Activated naive CD8-positive, alpha-beta T cell treated with anti-CD3 and anti-CD28 coated beads, Interleukin-2, amount 10 ng/mL, durations not matched to agents 7 days and 5 days (primary cell): ENCODE data around the gene CHRNA5. TPM values are rescaled to one million over a fixed set of nuclear protein-coding genes. Genes with fewer than 3 reads are reported as not detected.
A peak's percentile ranks its signal among the peaks of the same experiment; 100 is the strongest.

Experiments
- ATAC-seq: fragments of 150-1000 bp; cut with Tn5 transposase; one replicate; pipeline ENCODE4 v1.10.0; 2021; ENCODE audit warnings: low read depth, moderate library complexity
- POLR2A ChIA-PET: fragments of 350-600 bp; sonication (Branson Sonifier 250); formaldehyde crosslinking; loops from one replicate; lab custom pipeline; 2021; ENCODE audit warnings: antibody characterized with exemption; lab: Charles Lee
- DNase-seq: peaks from one replicate; pipeline ENCODE4 v3.0.0; 2021
- H3K27ac Mint-ChIP-seq: one replicate; pipeline ENCODE4 v1.8.0; 2022; ENCODE audit warnings: mild to moderate bottlenecking, mixed read lengths
- H3K27me3 Mint-ChIP-seq: one replicate; pipeline ENCODE4 v1.8.0; 2022; ENCODE audit warnings: mild to moderate bottlenecking, moderate library complexity, mixed read lengths
- H3K36me3 Mint-ChIP-seq: one replicate; pipeline ENCODE4 v1.8.0; 2021; ENCODE audit warnings: mild to moderate bottlenecking, mixed read lengths
- H3K4me1 Mint-ChIP-seq: one replicate; pipeline ENCODE4 v1.8.0; 2021; ENCODE audit warnings: mixed read lengths
- H3K4me3 Mint-ChIP-seq: one replicate; pipeline ENCODE4 v1.8.0; 2022; ENCODE audit warnings: mild to moderate bottlenecking, moderate library complexity, mixed read lengths
- H3K9me3 Mint-ChIP-seq: one replicate; pipeline ENCODE4 v1.8.0; 2021; ENCODE audit warnings: mixed read lengths
- total RNA-seq, 2 experiments: library from RNA; stranded (reverse); gene quantifications; one replicate each; pipeline ENCODE4 v1.2.3, GENCODE V29; 2021

The CHRNA5 gene
- total RNA-seq, 2 experiments from 2014 or later, result 1.2 to 2.2 TPM

DNA sequence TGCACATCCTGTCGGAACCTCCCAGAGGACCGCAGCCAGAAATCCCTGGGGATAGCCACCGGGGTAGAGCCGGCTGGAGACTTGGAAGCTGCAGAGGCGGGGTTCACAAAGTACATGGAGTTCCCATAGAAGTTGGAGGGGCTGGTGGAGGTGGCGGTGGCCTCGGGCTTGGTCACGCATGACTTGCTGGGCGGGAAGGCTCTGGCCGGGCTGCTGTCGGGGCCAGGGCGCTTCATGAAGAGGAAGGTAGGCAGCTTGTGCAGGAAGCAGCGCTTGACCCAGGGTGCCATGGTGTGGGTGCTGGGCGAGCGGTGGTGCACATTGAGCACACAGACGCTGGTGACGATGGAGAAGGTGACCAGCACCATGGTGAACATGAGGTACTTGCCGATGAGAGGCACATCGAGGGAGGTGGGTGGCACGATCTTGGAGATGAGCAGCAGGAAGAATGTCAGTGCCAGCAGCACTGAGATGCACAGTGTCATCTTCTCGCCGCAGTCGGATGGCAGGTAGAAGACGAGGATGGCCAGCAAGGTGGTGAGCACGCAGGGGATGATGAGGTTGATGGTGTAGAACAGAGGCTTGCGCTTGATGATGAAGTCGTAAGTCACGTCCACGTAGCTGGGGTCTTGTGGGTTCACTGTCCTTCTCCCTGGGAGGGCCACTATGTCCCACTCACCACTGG is 63.9 kb downstream of the CHRNA5 start:
- no peak for ATAC-seq
- no peaks in the 10 kb centered on the region for H3K4me1 Mint-ChIP-seq
- no peak overlapping the region for H3K4me3 Mint-ChIP-seq
- H3K27ac Mint-ChIP-seq, result no peak overlapping the region
- no peaks in the 10 kb centered on the region for H3K9me3 Mint-ChIP-seq
- peaks cover 16% of the 10 kb centered on the region for H3K27me3 Mint-ChIP-seq
- POLR2A ChIA-PET, result no interaction called here
- H3K36me3 Mint-ChIP-seq, result no peaks in the 10 kb centered on the region
- DNase-seq, result no peak

DNA sequence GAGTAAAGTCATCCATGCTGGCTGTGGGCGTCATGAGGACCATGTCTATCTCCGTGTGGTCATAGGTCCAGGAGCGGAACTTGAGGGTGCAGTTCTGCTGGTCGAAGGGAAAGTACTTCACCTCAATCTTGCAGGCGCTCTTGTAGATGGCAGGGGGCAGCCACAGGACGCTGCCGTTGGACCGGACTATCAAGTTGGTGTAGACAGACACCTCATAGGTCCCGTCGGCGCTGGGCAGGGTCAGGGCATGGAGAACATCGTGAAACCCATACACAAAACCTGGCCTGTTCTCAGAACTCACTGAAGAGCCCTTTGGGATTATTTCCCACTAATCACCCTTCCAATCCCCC is 64.4 kb downstream of the CHRNA5 start:
- ATAC-seq (no peak), DNase-seq (no peak)
- Mint-ChIP-seq H3K4me3 (no peak overlapping the region), H3K4me1 (no peaks in the 10 kb centered on the region), H3K27me3 (peaks cover 11% of the 10 kb centered on the region), H3K9me3 (no peaks in the 10 kb centered on the region), H3K27ac (no peak overlapping the region), H3K36me3 (no peaks in the 10 kb centered on the region)
- POLR2A ChIA-PET, result no interaction called here

DNA sequence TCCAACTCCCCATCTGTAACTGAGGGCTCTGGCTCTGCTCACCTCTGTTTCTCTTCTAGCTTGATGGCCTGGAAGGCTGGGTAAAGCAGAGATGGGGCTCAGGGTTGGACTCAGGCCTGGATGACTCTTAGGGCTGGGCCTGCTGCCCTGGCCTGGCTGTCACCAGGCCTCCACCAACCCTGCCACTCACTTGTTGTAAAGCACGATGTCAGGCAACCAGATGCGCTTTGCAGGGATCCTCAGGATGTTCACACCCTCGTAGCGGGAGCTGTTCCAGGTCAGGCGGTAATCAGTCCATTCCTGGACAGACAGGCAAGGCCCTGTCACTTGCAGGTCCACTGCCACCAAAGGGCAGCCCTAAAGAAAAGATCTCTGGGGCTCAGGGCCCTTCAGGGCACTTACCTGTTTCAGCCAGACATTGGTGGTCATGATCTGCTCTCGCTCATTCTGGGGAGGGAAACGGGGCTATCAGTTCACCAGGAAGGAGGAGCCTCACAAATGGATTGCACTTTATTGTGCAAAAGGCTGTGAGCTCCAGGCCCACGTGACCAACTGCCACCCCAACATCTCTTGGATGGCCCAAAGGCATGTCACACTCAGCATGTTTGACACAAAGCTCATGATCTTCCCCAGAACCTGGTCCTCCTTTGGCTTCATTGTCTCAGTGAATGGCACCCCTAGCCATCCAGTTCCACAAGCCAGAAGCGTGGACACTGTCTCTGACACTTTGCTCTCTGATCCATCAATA is 65.7 kb downstream of the CHRNA5 start:
- peaks cover 11% of the 10 kb centered on the region for H3K27me3 Mint-ChIP-seq
- ATAC-seq, result no peak
- POLR2A ChIA-PET, result no interaction called here
- H3K27ac Mint-ChIP-seq, result no peak overlapping the region
- H3K9me3 Mint-ChIP-seq, result no peaks in the 10 kb centered on the region
- no peak overlapping the region for H3K4me3 Mint-ChIP-seq
- no peaks in the 10 kb centered on the region for H3K36me3 Mint-ChIP-seq
- H3K4me1 Mint-ChIP-seq, result no peaks in the 10 kb centered on the region
- DNase-seq, result no peak

DNA sequence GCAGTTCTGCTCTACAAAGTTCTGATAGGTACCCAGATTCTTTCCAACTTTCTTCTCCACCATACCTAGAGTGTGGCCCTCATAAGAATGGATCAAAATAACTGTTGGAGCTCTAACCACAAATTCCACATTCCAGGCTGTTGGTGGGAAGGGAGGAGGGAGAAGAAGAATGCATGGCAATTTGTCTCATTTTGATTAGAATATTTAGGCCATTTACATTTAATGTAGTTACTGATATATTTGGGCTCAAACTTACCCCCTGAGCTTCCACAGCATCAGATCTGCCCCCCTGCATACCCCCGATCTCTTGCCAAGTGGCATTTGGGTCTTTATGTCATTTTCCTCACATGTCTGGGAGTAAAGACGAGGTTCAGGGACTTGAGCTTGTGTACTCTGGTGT is 68.0 kb downstream of the CHRNA5 start:
- ATAC-seq, result no peak
- no peaks in the 10 kb centered on the region for H3K4me1 Mint-ChIP-seq
- no peak overlapping the region for H3K4me3 Mint-ChIP-seq
- H3K27ac Mint-ChIP-seq, result no peak overlapping the region
- POLR2A ChIA-PET, result no interaction called here
- DNase-seq, result no peak
- H3K9me3 Mint-ChIP-seq, result no peaks in the 10 kb centered on the region
- no peaks in the 10 kb centered on the region for H3K36me3 Mint-ChIP-seq
- H3K27me3 Mint-ChIP-seq, result peaks cover 6% of the 10 kb centered on the region

DNA sequence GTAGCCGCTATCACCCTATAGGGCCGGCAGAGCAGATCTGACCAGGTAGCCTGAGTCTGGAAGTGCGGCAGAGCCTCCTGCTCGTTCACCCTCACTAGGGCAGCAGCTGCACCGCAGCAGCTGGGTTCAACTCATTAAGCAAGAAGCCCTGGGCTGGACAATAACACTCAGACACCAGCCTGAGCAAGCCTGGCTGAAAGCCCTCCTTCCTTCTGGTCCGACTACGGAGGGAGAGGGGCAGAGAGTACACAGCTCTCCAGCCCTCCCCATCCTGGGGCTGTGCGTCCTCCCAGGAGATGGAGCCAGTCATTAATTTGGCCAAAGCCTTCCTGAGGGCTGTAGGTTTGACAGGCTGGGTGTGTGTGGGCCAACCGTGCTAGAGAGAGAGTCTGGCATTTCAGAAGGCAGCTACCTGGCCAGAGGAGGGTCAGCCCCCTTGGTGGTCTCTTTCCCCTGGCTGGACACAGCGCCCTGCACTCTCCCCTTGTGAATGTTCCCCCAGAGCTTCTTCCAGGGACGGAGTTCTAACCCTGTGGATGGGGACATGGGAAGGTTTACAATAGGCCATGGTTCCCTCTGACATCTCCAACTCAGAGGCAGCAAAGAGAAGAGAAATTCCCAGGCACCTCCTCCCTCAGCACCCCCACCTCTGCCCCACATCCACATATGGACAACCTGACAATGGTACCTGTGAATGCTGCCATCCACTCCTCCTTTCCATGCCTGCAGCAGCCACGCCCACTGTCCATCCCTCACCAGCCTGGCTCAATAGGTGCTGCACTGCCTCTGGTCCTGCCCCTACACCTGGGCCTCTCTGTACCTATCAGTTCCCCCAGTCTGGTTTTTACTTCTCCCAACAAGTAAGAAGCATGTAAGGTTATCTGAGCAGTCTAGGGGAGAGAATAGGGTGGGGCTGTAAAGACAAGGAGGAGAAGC is 69.2 kb downstream of the CHRNA5 start:
- POLR2A ChIA-PET, result no interaction called here
- no peak overlapping the region for H3K4me3 Mint-ChIP-seq
- H3K36me3 Mint-ChIP-seq, result no peaks in the 10 kb centered on the region
- H3K9me3 Mint-ChIP-seq, result no peaks in the 10 kb centered on the region
- no peaks in the 10 kb centered on the region for H3K4me1 Mint-ChIP-seq
- no peak for ATAC-seq
- no peak for DNase-seq
- H3K27me3 Mint-ChIP-seq, result peaks cover 5% of the 10 kb centered on the region
- no peak overlapping the region for H3K27ac Mint-ChIP-seq

DNA sequence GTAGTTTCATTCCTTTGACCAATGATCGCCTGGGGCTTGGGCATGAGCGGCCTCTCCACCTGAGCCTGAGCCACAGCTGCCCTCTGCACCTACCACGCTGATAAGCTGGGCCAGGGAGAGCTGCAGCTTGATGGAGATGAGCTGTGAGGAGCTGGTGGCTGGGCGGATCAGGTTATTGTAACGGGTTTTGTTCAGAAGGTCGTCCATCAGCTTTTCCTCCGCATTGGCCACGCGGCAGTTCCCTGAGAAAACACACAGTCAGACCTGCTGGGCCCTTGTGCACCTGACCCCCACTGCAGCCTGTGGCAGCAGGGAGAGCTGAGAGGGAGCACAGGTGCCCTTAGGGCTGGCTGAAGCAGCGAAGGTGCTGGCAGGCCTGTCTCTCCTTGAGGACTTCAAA is 70.0 kb downstream of the CHRNA5 start:
- H3K36me3 Mint-ChIP-seq, result no peaks in the 10 kb centered on the region
- DNase-seq (no peak), ATAC-seq (no peak)
- no peaks in the 10 kb centered on the region for H3K9me3 Mint-ChIP-seq
- no peaks in the 10 kb centered on the region for H3K4me1 Mint-ChIP-seq
- POLR2A ChIA-PET, result no interaction called here
- no peak overlapping the region for H3K4me3 Mint-ChIP-seq
- peaks cover 7% of the 10 kb centered on the region for H3K27me3 Mint-ChIP-seq
- no peak overlapping the region for H3K27ac Mint-ChIP-seq

DNA sequence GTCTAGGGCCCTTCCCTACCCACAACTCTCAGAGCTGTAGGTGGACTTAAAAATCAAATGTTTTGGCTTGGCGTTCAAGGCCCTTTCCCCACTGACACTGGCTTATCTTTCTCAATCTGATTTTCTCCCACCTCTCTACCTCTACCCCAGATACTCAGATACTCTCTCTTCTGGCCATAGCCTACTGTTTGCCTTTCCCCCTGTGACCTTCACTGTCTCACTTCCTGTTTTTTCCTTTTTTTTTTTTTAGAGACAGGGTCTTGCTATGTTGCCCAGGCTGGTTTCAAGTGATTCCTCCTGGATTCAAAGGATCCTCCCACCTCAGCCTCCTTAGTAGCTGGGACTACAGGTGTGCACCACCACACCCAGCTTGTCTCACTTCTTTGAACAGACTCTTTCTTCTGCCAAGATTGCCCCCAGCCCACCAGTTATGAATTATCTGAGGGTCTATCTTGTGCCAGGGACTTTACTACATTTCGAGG is 71.1 kb downstream of the CHRNA5 start:
- Mint-ChIP-seq H3K9me3 (no peaks in the 10 kb centered on the region), H3K4me3 (no peak overlapping the region), H3K4me1 (peaks cover 2% of the 10 kb centered on the region), H3K36me3 (no peaks in the 10 kb centered on the region), H3K27ac (no peak overlapping the region), H3K27me3 (peaks cover 10% of the 10 kb centered on the region)
- DNase-seq (no peak), ATAC-seq (no peak)
- POLR2A ChIA-PET, result no interaction called here

DNA sequence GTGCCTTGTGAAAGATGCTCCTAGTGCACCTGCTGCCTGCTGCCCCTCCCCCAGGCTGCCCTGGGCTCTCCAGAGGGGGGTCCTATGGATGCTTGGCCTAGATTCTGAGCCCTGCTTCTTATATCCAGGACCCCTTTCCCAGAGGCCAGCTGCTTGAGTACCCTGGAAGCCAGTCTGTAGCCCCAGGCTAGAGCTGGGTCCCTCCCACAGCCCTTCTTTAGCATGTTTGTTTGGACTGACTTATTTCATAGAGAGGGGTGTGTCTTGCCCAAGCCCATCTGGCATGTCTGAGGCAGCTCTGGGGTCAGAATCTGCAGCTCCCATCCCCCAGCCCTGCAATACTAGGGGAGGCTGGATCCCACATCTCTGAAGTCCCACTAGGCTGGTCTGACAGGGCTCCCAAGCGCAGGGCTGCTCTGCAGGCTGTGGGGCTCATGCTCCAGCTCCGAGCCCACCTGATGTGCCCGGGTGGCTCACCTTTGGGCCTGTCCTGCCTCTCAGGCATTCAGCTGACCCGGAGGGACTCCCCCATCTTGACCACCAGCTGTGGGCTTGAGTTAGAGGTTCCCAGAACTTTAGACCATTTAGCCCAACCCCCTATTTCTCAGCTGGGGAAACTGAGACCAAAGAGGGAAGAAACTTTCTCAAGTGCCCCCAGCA is 72.6 kb downstream of the CHRNA5 start:
- H3K36me3 Mint-ChIP-seq, result no peaks in the 10 kb centered on the region
- POLR2A ChIA-PET, result no interaction called here
- H3K27ac Mint-ChIP-seq, result no peak overlapping the region
- H3K27me3 Mint-ChIP-seq, result peaks cover 17% of the 10 kb centered on the region
- no peaks in the 10 kb centered on the region for H3K9me3 Mint-ChIP-seq
- no peak for ATAC-seq
- no peak overlapping the region for H3K4me3 Mint-ChIP-seq
- DNase-seq, result no peak
- H3K4me1 Mint-ChIP-seq, result peaks cover 7% of the 10 kb centered on the region

DNA sequence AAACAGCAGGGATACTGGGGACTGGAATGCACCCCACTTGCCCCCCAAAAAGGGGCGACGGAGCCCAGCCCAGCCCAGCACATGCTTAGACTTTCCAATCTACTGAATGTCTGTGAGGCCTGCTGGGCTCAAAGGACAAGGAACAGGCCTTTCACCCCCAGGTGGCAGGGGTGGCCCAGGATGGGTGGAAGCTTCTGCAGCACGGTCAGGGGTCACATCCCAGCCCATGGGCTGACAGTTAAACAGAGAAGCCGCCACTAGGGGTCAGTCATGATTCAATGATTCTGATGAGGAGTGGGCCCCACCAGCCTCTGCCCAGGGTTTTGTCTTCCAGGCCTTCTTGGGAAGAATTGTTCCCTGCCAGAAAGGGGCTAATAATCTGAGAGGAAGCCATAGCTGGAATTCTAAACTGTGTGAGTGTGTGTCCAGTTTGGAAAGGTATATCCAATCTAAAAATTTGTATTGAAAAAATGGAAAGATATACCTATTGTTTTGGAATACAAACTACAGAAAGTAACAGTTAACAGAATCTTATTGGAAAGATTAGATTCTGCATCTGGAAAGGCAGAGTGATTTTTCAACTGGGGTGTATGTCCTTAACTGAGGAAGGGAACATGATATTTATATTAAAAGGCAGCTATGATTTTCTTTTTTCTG is 73.5 kb downstream of the CHRNA5 start:
- Mint-ChIP-seq H3K4me3 (no peak overlapping the region), H3K9me3 (no peaks in the 10 kb centered on the region), H3K27me3 (peaks cover 17% of the 10 kb centered on the region), H3K36me3 (no peaks in the 10 kb centered on the region), H3K4me1 (peaks cover 7% of the 10 kb centered on the region), H3K27ac (no peak overlapping the region)
- POLR2A ChIA-PET, result no interaction called here
- DNase-seq (no peak), ATAC-seq (peak; percentile 21)

DNA sequence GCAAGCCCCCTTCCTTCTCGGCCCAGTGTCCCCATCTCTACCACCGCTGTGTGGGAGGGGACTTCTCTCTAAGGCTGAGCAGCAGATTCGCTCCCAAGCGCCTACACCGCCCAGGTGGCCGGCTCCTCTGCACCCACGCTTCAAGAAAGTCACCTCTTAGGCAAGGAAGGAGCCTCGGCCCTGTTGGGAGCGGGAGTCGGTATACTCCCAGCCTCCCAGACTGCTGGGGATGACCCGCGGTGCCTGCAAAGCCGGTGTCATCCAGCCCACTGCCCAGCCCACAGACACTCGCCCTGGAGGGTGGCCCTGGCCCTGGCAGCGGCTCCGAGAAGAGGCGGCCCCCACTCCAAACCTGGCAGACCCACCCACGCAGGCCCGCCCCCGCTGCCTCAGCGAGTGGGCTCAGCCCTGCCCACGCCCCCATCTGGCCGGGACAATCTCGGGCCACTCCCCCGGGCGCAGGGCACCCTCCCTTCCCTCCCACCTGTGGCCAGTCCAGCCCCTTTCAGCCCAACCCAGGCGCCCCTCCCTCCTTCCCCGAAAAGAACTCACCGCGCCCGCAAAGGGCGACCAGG is 75.3 kb downstream of the CHRNA5 start:
- H3K9me3 Mint-ChIP-seq, result no peaks in the 10 kb centered on the region
- peaks cover 7% of the 10 kb centered on the region for H3K4me1 Mint-ChIP-seq
- H3K36me3 Mint-ChIP-seq, result no peaks in the 10 kb centered on the region
- H3K27me3 Mint-ChIP-seq, result peaks cover 17% of the 10 kb centered on the region
- POLR2A ChIA-PET, result no interaction called here
- peak overlapping the region; percentile 44 for H3K4me3 Mint-ChIP-seq
- DNase-seq (no peak), ATAC-seq (peak; percentile 12)
- no peak overlapping the region for H3K27ac Mint-ChIP-seq

DNA sequence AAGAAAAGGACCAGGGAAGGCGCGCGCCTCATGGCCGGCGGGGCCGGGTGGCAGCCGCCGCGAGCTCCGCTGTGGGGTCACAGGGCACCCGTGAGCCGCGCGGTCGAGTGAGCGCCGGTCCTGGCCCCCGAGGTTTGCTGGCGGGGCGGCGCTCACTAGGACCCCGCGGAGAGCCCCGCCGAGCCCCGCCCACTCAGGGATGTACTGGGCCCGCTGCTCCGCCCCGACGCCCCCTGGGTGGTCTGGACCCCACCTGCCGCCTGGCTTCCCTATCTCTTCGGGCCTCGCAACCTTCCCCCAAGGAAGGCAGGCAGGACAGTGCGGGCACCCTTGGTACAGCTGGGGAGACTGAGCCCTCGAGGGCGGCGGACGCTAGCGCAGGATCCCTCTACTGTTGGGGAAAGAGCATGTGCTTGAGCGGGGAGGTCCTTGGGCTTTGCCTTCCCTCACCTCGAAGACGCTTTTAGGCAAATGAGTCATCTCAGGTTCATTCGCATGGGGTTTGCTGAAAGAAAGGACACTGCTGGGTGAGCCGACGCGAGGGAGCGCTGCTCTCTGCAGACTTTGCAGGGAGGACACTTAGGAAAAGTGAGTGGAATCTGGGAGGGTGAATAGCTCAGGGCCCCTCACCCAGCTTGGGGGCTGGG is 75.9 kb downstream of the CHRNA5 start, which contains the start of gene CHRNB4:
TSS of gene CHRNB4 (minus strand) at position 109 of the 647 bp plus-strand sequence. CDS start at position 32, 77 bp downstream.
- Mint-ChIP-seq H3K4me3 (peak within 1 kb of the TSS; percentile 61), H3K4me1 (peaks cover 7% of the 10 kb centered on the region), H3K27ac (no peak within 1 kb of the TSS), H3K27me3 (peaks cover 16% of the 10 kb centered on the region), H3K36me3 (no peaks in the 10 kb centered on the region), H3K9me3 (no peaks in the 10 kb centered on the region)
- DNase-seq (peak; percentile 50), ATAC-seq (peak; percentile 76)
- POLR2A ChIA-PET, result no interaction called here

DNA sequence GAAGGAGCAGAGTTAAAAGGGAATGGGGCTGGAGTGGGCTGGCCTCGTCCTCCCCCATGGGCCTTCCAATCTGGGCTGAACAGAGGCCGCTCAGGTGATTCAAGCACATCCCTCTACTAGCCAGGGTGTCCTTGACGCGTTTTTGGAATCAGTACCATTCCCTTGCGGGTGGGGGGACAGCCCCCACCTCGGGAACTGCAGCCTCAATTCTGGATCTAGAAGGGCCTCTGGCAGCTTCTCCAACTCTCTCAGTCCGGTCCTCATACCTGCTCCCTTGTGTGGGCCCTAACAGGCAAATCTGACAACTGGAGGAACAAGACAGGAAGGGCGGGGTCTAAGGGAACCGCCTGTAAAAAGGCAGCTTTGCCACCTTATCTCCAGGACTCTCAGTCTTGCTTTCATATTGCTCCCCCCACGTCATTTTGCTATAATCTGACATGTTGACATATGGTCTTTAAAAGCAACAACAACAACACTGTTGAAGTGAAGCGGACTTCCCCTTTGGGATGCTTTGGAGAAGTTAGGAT is 76.5 kb downstream of the CHRNA5 start:
- POLR2A ChIA-PET, result no interaction called here
- Mint-ChIP-seq H3K4me1 (peaks cover 7% of the 10 kb centered on the region), H3K9me3 (no peaks in the 10 kb centered on the region), H3K4me3 (peak overlapping the region; percentile 61), H3K27ac (no peak overlapping the region), H3K27me3 (peaks cover 14% of the 10 kb centered on the region), H3K36me3 (no peaks in the 10 kb centered on the region)
- DNase-seq (no peak), ATAC-seq (no peak)
